HG02870 (cell line): ENCODE data around the gene ZNF587.
"Not testable (repeated sequence)": the region's sequence is repeated elsewhere in the genome, so short reads cannot be mapped to it uniquely, and the experiment has no call there.

Experiments used
- ATAC-seq: cut with Tn5 transposase; IDR thresholded peaks from one replicate; pipeline ENCODE4 v1.9.1; 2021; ENCODE audit warnings: mild to moderate bottlenecking, moderate library complexity; ENCODE audit not compliant: unreplicated experiment

The ZNF587 gene

GRCh38 chr19:57821501-57821900 is 28.2 kb upstream of the ZNF587 start:
- ATAC-seq: not testable (repeated sequence)

DNA sequence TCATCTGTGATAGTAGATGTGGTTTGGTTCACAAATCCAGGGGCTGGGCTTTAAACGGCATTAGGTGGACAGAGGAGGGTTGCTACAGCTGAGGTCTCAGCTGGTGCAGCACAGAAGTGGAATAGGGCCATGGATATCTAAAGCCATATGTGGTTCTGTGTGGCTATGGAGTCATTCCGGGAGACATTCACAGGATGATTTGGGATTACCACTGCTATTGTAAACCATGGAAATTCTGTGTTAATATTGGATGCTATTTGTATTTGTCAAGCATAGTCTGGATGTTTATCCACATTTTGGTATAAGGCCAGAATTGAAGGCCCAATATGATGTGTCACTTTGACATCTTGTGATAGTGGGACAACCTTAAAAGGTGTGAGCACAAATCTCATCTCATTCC is 26.5 kb upstream of the ZNF587 start:
- not testable (repeated sequence) for ATAC-seq

DNA sequence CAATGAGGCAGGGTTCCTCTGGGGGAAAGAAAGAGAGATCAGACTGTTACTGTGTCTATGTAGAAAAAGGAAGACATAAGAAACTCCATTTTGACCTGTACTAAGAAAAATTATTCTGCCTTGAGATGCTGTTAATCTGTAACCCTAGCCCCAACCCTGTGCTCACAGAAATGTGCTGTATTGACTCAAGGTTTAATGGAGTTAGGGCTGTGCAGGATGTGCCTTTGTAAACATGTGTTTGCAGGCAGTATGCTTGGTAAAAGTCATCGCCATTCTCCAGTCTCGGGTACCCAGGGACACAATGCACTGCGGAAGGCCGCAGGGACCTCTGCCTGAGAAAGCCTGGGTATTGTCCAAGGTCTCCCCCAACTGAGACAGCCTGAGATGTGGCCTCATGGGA is 26.1 kb upstream of the ZNF587 start:
- ATAC-seq: not testable (repeated sequence)

GRCh38 chr19:57825511-57825910 is 24.1 kb upstream of the ZNF587 start:
- ATAC-seq: no peak

DNA sequence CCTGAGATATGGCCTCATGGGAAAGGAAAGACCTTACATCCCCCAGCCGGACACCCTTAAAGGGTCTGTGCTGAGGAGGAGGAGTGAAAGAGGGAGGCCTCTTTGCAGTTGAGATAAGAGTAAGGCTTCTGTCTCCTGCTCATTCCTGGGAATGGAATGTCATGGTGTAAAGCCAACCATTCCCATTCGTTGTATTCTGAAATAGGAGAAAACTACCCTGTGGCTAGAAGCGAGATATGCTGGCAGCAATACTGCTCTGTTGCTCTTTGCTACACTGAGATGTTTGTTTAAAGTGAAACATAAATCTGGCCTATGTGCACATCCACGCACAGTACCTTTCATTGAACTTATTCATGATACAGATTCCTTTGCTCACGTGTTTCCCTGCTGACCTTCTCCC is 20.3 kb upstream of the ZNF587 start:
- ATAC-seq: no peak

- ATAC-seq: no peak
Measured at GRCh38 chr19:57830071-57830602, 19.5 kb upstream of the ZNF587 start, which contains the start of gene ZNF587B. Gene ZNF587B, plus strand, starts transcription at chr19:57830299. Its CDS starts 230 bp downstream, at chr19:57830529.

DNA sequence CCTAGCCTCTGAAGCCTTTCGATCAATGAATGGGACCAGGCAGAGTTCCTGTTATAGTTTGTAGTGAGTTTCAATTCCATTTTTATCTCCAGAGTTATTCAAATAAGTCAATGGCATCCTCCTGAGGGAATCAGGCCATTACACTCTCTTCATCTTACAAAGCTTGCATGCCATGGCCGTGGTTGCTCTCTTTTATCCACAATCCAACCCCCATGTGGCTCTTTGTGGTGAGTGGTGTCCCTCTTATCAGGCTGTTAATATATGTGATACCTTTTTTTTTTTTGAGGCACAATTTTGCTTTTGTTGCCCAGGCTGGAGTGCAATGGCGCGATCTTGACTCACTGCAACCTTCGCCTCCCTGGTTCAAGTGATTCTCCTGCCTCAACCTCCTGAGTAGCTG is 12.7 kb upstream of the ZNF587 start:
- not testable (repeated sequence) for ATAC-seq

- not testable (repeated sequence) for ATAC-seq
Measured at GRCh38 chr19:57838622-57839191, 11.0 kb upstream of the ZNF587 start.

DNA sequence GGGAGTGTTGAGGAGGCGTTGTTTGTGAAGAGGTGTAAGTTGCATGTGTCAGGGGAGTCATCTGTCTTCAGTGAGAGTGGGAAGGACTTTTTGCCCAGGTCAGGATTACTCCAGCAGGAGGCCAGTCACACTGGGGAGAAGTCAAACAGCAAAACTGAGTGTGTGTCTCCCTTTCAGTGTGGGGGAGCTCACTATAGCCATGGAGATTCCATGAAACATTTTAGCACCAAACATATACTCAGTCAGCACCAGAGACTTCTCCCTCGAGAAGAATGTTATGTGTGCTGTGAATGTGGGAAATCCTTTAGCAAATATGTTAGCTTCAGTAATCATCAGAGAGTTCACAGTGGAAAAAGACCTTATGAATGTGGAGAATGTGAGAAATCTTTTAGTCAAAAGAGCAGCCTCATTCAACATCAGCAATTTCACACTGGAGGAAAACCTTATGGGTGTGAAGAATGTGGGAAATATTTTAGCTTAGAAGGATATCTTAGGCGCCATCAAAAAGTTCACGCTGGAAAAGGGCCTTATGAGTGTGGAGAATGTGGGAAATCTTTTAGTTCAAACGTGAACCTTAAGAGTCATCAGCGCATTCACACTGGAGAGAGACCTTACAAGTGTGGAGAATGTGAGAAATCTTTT is 8.4 kb upstream of the ZNF587 start:
- ATAC-seq: no peak

- not testable (repeated sequence) for ATAC-seq
Measured at GRCh38 chr19:57847164-57847563, 2.5 kb upstream of the ZNF587 start.

DNA sequence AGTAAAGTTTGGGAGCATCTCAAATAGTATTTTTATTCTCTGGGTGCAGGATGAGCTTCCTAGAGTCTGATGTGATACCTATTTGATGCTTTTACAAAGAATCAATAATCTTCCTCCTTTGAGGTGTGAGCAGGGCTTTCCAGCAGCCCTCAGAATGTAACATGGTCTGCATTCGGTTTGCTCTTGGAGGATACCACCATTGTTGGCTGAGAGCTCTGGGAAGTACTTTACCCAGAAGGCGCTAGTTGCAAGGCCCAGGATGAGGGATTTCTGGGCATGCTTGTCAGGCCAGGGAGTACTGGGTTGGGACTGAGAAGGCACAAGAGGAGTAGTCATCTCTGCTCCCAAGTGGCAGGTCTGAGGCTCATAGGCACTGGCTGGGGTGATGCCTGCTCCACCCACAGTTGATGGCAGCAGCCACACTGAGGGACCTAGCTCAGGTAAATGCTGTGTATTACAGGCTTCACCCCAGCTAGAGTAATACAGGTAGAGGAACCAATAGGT is 445 bp upstream of the ZNF587 start:
- ATAC-seq: not testable (repeated sequence)

DNA sequence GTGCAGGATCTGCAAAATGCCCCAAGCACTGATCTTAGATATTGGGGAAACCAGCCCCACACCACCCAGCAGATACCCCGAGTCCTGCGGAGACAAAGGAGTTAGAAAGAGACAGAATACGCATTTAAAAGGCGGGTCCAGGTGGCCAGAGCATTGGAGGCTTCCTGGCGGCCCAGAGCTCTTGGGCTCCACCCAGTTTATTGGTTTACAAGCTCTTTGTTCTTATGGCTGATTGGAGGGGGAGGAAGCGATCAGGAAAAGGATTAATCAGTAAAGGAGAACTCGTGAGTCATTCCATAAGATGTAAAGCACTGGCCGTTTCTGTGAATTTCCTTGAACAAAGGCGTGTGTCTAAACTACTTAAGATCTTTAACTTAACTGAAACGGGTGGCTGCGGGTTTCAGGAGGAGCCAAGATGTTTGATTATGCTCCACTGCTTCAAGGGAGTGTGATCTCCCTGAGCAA is 926 bp downstream of the ZNF587 start:
- no peak for ATAC-seq

DNA sequence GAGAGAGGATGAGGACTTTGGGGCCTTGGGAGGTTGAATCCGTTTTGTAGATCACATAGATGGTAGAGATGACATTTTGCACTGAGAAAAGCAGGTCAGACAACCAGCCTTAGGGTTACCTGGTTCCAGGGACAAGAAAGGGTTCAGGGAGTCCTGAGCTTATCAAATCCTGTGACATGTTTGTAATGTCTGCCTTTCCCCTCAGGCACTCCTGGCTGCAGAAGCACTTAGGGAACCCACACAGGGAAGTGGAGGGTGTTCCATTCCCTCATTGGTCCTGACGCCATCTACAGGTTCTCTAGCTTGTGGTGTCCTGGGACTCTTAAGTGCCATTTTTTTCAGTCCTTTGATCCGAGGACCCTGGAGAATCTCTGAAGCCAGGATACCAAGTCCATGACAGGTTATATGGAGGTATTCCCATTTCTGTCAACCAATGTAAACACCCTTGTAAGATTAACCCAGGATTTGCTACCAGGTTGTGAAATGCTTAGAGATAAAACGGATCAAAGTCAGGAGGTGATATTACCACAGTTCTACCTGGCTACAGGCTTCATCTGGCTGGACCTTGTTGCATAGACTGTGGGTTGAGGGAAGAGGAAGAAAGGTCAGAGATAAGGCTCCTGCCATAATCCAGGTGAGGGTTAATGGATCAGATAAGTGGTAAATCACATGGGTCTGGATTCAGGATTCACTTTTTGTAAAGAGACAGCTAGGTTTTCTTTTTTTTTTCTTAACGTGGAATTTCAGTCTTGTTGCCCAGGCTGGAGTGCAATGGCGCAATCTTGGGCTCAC is 2.3 kb downstream of the ZNF587 start:
- not testable (repeated sequence) for ATAC-seq

- not testable (repeated sequence) for ATAC-seq
Measured at GRCh38 chr19:57854117-57854516, 4.5 kb downstream of the ZNF587 start.

DNA sequence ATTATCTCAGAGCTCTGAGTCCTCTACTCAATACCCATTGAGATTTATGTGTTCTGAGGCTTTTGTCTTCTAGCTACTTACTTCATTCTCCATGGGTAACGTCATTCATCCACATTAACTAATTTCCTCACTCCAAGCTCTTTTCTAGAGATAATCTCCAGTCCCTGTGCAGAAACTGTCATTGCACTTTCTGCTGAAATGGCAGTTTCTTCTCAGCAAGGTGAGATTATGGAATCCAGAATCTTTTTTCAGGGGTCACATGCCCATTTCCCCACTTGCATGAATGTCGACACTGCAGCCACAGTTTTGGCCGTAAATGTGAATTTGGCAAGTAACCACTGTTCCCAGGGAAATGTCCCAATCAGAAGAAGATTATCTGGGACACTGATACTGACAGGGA is 12.7 kb downstream of the ZNF587 start:
- not testable (repeated sequence) for ATAC-seq

DNA sequence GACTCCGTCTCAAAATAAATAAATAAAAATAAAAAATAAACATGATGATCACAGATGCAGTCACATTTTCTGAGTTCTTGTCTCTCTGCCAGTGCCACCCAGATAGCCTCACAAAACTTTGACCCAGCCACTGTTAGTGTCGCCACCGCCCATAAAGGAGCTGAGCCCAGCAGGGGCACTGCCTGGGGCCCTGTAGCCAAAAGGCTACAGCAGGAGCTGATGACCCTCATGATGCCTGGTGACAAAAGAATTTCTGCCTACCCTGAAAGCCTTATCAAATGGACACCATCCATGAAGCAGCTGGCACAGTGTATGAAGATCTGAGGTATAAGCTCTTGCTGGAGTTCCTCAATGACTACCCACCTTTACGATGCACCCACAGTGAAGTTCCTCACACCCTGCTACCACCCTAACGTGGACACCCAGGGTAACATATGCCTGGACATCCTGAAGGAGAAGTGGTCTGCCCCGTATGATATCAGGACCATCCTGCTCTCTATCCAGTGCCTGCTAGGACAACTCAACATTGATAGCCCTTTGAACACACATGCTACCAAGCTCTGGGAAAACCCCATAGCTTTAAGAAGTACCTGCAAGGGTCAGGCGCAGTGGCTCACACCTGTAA is 18.3 kb downstream of the ZNF587 start:
- ATAC-seq: no peak

GRCh38 chr19:57869655-57870054 is 20.0 kb downstream of the ZNF587 start:
- not testable (repeated sequence) for ATAC-seq

DNA sequence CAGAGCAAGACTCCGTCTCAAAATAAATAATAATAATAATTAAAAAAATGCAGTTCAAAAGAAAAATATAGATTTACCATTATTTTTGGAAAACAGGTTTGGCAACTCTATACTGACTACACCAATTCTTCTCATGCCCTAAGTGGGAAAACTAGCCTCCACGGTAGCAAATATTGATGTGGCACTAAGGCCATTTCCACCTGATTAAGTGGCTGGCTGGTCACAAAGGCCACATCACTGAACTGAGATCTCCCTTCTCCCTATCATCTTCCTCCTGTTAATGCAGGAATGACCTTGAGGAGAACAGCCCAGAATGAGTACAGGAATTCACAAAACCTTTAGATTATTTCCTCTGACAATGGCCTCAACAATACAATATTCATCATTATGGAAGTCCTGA is 20.6 kb downstream of the ZNF587 start:
- no peak for ATAC-seq

GRCh38 chr19:57872450-57872849 is 22.8 kb downstream of the ZNF587 start:
- ATAC-seq: no peak

GRCh38 chr19:57873883-57874799 is 24.5 kb downstream of the ZNF587 start:
- not testable (repeated sequence) for ATAC-seq
